HepG2 (cell line): Measurements from ENCODE around the gene OR1F1. TPM values are rescaled to one million over a fixed set of nuclear protein-coding genes. Genes with fewer than 3 reads are reported as not detected.

Experiments
- AGO1 ChIP-seq: fragments of 200-400 bp; formaldehyde crosslinking; IDR thresholded peaks from 2 replicates; pipeline ENCODE4 v1.6.1; 2017; ENCODE audit warnings: mild to moderate bottlenecking, low read depth, low read length, moderate library complexity; ENCODE audit not compliant: poor library complexity, severe bottlenecking
- ERF ChIP-seq: IDR thresholded peaks from 2 replicates; pipeline ENCODE4 v1.6.1; 2018; ENCODE audit warnings: missing biosample characterization, missing genetic modification reagents
- FIP1L1 ChIP-seq: fragments of 200-400 bp; formaldehyde crosslinking; IDR thresholded peaks from 2 replicates; pipeline ENCODE4 v1.6.1; 2018; ENCODE audit warnings: low read depth, mild to moderate bottlenecking, low read length, moderate library complexity, borderline replicate concordance; ENCODE audit not compliant: insufficient read depth
- HOXA9 ChIP-seq: sonication (generic); formaldehyde crosslinking; IDR thresholded peaks from 2 replicates; pipeline ENCODE4 v1.8.1; 2022; ENCODE audit warnings: missing genetic modification reagents, mild to moderate bottlenecking, moderate library complexity, borderline replicate concordance
- KLF15 ChIP-seq: sonication (generic); formaldehyde crosslinking; IDR thresholded peaks from 2 replicates; pipeline ENCODE4 v1.8.1; 2023; ENCODE audit warnings: borderline replicate concordance, mild to moderate bottlenecking, inconsistent platforms, missing genetic modification reagents, mixed read lengths
- PCBP1 ChIP-seq: fragments of 200-400 bp; formaldehyde crosslinking; IDR thresholded peaks from 2 replicates; pipeline ENCODE4 v1.6.1; 2017; ENCODE audit warnings: mild to moderate bottlenecking, low read depth, low read length, borderline replicate concordance
- ZBTB20 ChIP-seq: sonication (generic); formaldehyde crosslinking; IDR thresholded peaks from 2 replicates; pipeline ENCODE4 v1.8.1; 2023; ENCODE audit warnings: missing genetic modification reagents, low read depth, mild to moderate bottlenecking, borderline replicate concordance
- ZKSCAN5 ChIP-seq: sonication (generic); formaldehyde crosslinking; IDR thresholded peaks from 2 replicates; pipeline ENCODE4 v1.5.1; 2020; ENCODE audit warnings: mild to moderate bottlenecking, missing genetic modification reagents
- ZNF138 ChIP-seq: sonication (generic); formaldehyde crosslinking; IDR thresholded peaks from 2 replicates; pipeline ENCODE4 v1.5.0; 2020; ENCODE audit warnings: mild to moderate bottlenecking, low read depth, missing genetic modification reagents
- ZNF263 ChIP-seq: sonication (generic); formaldehyde crosslinking; IDR thresholded peaks from 2 replicates; pipeline ENCODE4 v1.4.0; 2020; ENCODE audit warnings: missing genetic modification reagents
- ZNF350 ChIP-seq: sonication (generic); formaldehyde crosslinking; IDR thresholded peaks from 2 replicates; pipeline ENCODE4 v1.4.0; 2020; ENCODE audit warnings: mild to moderate bottlenecking, low read depth, missing genetic modification reagents, borderline replicate concordance
- ZNF619 ChIP-seq: sonication (generic); formaldehyde crosslinking; IDR thresholded peaks from 2 replicates; pipeline ENCODE4 v1.4.0; 2020; ENCODE audit warnings: mild to moderate bottlenecking, missing genetic modification reagents
- ZNF737 ChIP-seq: sonication (generic); formaldehyde crosslinking; IDR thresholded peaks from 2 replicates; pipeline ENCODE4 v1.5.0; 2020; ENCODE audit warnings: missing genetic modification reagents, mild to moderate bottlenecking, borderline replicate concordance
- ZNF749 ChIP-seq: sonication (generic); formaldehyde crosslinking; IDR thresholded peaks from 2 replicates; pipeline ENCODE4 v1.8.0; 2022; ENCODE audit warnings: mild to moderate bottlenecking, missing genetic modification reagents, moderate library complexity, borderline replicate concordance
- ZSCAN31 ChIP-seq: sonication (generic); formaldehyde crosslinking; IDR thresholded peaks from 2 replicates; pipeline ENCODE4 v1.5.0; 2020; ENCODE audit warnings: low read depth, mild to moderate bottlenecking, missing genetic modification reagents
- polyA plus RNA-seq, 8 experiments: library from polyadenylated mRNA; depleted of rRNA in 3 of 8; stranded (reverse) in 7 of 8; unstranded in 1 of 8; fragments of >200 nt; fragmentation: Illumina TruSeq in 4 of 8; extraction: Trizol in 4 of 8; gene quantifications; 2 replicates each; pipeline versions ENCODE4 v1.2.1 to v1.2.3, GENCODE V29; 2011 to 2016; ENCODE audit warnings: low read depth in 4 of 8, missing spikeins in 1 of 8, mixed read lengths in 1 of 8; ENCODE audit not compliant: insufficient read depth in 1 of 8
- total RNA-seq, 5 experiments: library from RNA; depleted of rRNA; stranded (reverse); fragments of >200 nt; fragmentation: Illumina TruSeq; extraction: Trizol; gene quantifications; 2 replicates each; pipeline ENCODE4 v1.2.3, GENCODE V29; 2016; ENCODE audit warnings: low read depth in 1 of 5
- TF ChIP-seq, protein P1 (sequence below): sonication (generic); formaldehyde crosslinking; IDR thresholded peaks from 2 replicates; pipeline ENCODE4 v1.8.1; 2023; ENCODE audit warnings: mild to moderate bottlenecking, inconsistent platforms, moderate library complexity, missing genetic modification reagents, borderline replicate concordance
- TF ChIP-seq, protein P2 (sequence below): sonication (generic); formaldehyde crosslinking; IDR thresholded peaks from 2 replicates; pipeline ENCODE4 v1.4.0; 2020; ENCODE audit warnings: mild to moderate bottlenecking, missing genetic modification reagents
- TF ChIP-seq, protein P3 (sequence below): sonication (generic); formaldehyde crosslinking; IDR thresholded peaks from 2 replicates; pipeline ENCODE4 v1.5.0; 2020; ENCODE audit warnings: missing genetic modification reagents, mild to moderate bottlenecking, borderline replicate concordance
- TF ChIP-seq, protein P4 (sequence below), 2 experiments: sonication (generic) in 1 of 2; formaldehyde crosslinking in 1 of 2; IDR thresholded peaks; 2 replicates each; pipeline versions ENCODE4 v1.5.1 to v1.6.1; 2011 to 2020; ENCODE audit warnings: borderline replicate concordance in 1 of 2, low read depth in 1 of 2, low read length in 1 of 2, mild to moderate bottlenecking in 1 of 2, missing genetic modification reagents in 1 of 2, moderate library complexity in 1 of 2

The OR1F1 gene
- total and polyA plus RNA-seq, 2 of the 13 experiments (the other 11 are each of a cell fraction or from before 2014, with no cell fraction given): 0.90 TPM; not detected in 1

DNA sequence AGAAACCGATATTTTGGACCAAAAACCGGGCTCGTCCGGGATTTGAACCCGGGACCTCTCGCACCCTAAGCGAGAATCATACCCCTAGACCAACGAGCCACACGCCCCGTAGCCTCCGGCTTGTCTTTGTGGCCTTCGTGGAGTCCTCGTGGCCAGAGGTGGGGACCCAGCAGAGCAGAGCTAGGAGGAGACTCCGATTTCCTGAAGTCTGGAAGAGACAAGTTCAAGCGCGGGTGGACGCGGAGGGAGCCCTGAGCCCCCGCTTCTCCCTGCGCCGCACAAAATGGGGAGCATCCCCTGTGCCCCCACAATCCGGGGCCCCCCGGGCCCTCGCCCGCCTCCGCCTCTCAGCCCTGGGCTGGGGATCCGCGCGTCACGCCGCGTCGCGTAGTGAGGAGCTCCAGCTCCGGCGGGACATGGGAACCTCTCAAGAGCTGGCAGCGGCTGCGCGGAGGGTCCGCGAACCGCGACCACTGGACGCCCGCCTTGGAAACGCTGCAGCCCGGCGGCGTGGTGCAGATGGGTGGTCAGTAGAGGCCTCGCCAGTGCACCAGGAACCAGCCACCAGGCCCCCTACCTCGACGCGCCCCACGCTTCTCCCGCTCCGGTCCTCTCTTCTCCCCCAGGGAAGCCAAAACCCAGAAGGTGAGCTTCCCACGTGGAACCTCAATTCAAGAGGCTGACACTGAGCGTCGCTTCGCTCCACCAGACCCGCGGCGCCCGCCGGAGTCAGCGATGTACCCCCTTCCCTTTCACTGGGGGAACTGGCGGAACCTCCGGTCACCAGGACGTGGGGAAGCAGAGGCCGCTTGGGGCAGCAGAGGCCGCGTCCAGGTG, 5.2 kb upstream of the OR1F1 start (continued):
- TF ChIP-seq ZNF737 (no peak), ZBTB20 (CRISPR knock-in tag) (0 out of 2 replicates have a peak, but pooled peaks have one; percentile 25), ZSCAN31 (CRISPR knock-in tag) (peak; percentile 37; the same call in 1 of the 2 replicates), PCBP1 (no peak), ZNF619 (CRISPR knock-in tag) (peak; percentile 76; the same call in 1 of the 2 replicates), ZNF263 (CRISPR knock-in tag) (no peak), FIP1L1 (no peak), KLF15 (CRISPR knock-in tag) (no peak; the same call in 1 of the 2 replicates), ERF (peak; percentile 71), ZNF749 (CRISPR knock-in tag) (no peak), ZNF138 (CRISPR knock-in tag) (0 out of 2 replicates have a peak, but pooled peaks have one; percentile 42), ZNF350 (CRISPR knock-in tag) (peak; percentile 71), AGO1 (no peak), ZKSCAN5 (CRISPR knock-in tag) (no peak), HOXA9 (0 out of 2 replicates have a peak, but pooled peaks have one; percentile 20)
- TF ChIP-seq, protein P1, sequence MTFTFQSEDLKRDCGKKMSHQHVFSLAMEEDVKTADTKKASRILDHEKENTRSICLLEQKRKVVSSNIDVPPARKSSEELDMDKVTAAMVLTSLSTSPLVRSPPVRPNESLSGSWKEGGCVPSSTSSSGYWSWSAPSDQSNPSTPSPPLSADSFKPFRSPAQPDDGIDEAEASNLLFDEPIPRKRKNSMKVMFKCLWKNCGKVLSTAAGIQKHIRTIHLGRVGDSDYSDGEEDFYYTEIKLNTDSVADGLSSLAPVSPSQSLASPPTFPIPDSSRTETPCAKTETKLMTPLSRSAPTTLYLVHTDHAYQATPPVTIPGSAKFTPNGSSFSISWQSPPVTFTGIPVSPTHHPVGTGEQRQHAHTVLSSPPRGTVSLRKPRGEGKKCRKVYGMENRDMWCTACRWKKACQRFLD (CRISPR knock-in tag): no peak
- TF ChIP-seq, protein P2, sequence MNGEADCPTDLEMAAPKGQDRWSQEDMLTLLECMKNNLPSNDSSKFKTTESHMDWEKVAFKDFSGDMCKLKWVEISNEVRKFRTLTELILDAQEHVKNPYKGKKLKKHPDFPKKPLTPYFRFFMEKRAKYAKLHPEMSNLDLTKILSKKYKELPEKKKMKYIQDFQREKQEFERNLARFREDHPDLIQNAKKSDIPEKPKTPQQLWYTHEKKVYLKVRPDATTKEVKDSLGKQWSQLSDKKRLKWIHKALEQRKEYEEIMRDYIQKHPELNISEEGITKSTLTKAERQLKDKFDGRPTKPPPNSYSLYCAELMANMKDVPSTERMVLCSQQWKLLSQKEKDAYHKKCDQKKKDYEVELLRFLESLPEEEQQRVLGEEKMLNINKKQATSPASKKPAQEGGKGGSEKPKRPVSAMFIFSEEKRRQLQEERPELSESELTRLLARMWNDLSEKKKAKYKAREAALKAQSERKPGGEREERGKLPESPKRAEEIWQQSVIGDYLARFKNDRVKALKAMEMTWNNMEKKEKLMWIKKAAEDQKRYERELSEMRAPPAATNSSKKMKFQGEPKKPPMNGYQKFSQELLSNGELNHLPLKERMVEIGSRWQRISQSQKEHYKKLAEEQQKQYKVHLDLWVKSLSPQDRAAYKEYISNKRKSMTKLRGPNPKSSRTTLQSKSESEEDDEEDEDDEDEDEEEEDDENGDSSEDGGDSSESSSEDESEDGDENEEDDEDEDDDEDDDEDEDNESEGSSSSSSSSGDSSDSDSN: peak; percentile 89
- TF ChIP-seq, protein P3, sequence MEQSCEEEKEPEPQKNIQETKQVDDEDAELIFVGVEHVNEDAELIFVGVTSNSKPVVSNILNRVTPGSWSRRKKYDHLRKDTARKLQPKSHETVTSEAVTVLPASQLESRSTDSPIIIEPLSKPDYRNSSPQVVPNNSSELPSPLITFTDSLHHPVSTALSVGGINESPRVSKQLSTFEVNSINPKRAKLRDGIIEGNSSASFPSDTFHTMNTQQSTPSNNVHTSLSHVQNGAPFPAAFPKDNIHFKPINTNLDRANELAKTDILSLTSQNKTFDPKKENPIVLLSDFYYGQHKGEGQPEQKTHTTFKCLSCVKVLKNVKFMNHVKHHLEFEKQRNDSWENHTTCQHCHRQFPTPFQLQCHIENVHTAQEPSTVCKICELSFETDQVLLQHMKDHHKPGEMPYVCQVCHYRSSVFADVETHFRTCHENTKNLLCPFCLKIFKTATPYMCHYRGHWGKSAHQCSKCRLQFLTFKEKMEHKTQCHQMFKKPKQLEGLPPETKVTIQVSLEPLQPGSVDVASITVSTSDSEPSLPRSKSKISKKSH (CRISPR knock-in tag): no peak
- TF ChIP-seq, protein P4, sequence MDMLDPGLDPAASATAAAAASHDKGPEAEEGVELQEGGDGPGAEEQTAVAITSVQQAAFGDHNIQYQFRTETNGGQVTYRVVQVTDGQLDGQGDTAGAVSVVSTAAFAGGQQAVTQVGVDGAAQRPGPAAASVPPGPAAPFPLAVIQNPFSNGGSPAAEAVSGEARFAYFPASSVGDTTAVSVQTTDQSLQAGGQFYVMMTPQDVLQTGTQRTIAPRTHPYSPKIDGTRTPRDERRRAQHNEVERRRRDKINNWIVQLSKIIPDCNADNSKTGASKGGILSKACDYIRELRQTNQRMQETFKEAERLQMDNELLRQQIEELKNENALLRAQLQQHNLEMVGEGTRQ (IDR thresholded peaks at IDR 0.05; ENCODE audit: low read depth, low read length): no peak
- TF ChIP-seq, protein P4 (CRISPR knock-in tag; IDR thresholded peaks at IDR 0.05; ENCODE audit: borderline replicate concordance): peak; percentile 19; the same call in 1 of the 2 replicates
